GM12801 (cell line): ENCODE results near the gene TTC31.

Experiments used
- CTCF ChIP-seq: IDR thresholded peaks from one replicate; pipeline ENCODE4 v1.5.1; 2011; ENCODE audit warnings: control low read depth; ENCODE audit not compliant: insufficient read length; ENCODE audit errors: extremely low read depth

Gene TTC31

GRCh38 chr2:74450570-74451190 is 32.2 kb upstream of the TTC31 start:
- TF ChIP-seq CTCF: no peak

- TF ChIP-seq CTCF: no peak
These were observed 28.0 kb upstream of the TTC31 start, which contains the start of gene INO80B for GRCh38 chr2:74454654-74455511. TSS of gene INO80B (plus strand) at chr2:74455087. CDS start at chr2:74455117, 30 bp downstream.

GRCh38 chr2:74457129-74457548 is 25.7 kb upstream of the TTC31 start:
- TF ChIP-seq CTCF: no peak

- no peak for TF ChIP-seq CTCF
These were observed 25.2 kb upstream of the TTC31 start for GRCh38 chr2:74457549-74458131.

- TF ChIP-seq CTCF: no peak
These were observed 24.5 kb upstream of the TTC31 start, which contains the start of gene WBP1 for GRCh38 chr2:74458132-74458937. TSS of gene WBP1 (plus strand) at chr2:74458438. CDS start at chr2:74458603, 165 bp downstream.

- no peak for TF ChIP-seq CTCF
These were observed 23.9 kb upstream of the TTC31 start for GRCh38 chr2:74458938-74459363.
